ENCODE data around the gene CALCOCO2.
A peak's percentile ranks its signal among the peaks of the same experiment; 100 is the strongest.
"Not testable (repeated sequence)": the region's sequence is repeated elsewhere in the genome, so short reads cannot be mapped to it uniquely, and the experiment has no call there.

CALCOCO2 gene

GRCh38 chr17:48830840-48831548, at the start of gene CALCOCO2:
Gene CALCOCO2 (plus strand): TSS chr17:48831035. CDS start chr17:48841708, 10,673 bp downstream.
- DNase-seq (ENCODE audit: low read depth in 3 of 3) = peak; percentile 58 to 88 (median 75)

GRCh38 chr17:48787828-48788227, 43.0 kb upstream of the CALCOCO2 start:
- no peak for DNase-seq (ENCODE audit: low read depth in 3 of 3)

- DNase-seq (ENCODE audit: low read depth in 3 of 3) = no peak
Measured at GRCh38 chr17:48790607-48791127, 40.2 kb upstream of the CALCOCO2 start.

- DNase-seq (ENCODE audit: low read depth in 3 of 3) = peak in 2 of 3 experiments; percentile 6 to 21
Measured at GRCh38 chr17:48791128-48792032, 39.5 kb upstream of the CALCOCO2 start.

GRCh38 chr17:48792033-48792798, 38.6 kb upstream of the CALCOCO2 start:
- DNase-seq (ENCODE audit: low read depth in 3 of 3) = no peak

- no peak for DNase-seq (ENCODE audit: low read depth in 3 of 3)
Measured at GRCh38 chr17:48795444-48796162, 35.2 kb upstream of the CALCOCO2 start.

- DNase-seq (ENCODE audit: low read depth in 3 of 3) = not testable (repeated sequence)
Measured at GRCh38 chr17:48796163-48796522, 34.7 kb upstream of the CALCOCO2 start.

GRCh38 chr17:48799069-48799723, 31.6 kb upstream of the CALCOCO2 start:
- no peak for DNase-seq (ENCODE audit: low read depth in 3 of 3)

GRCh38 chr17:48800626-48801217, 30.1 kb upstream of the CALCOCO2 start:
- DNase-seq (ENCODE audit: low read depth in 3 of 3) = no peak

- peak; percentile 38 to 68 (median 41) for DNase-seq (ENCODE audit: low read depth in 3 of 3)
Measured at GRCh38 chr17:48804936-48805411, 25.9 kb upstream of the CALCOCO2 start.

- no peak for DNase-seq (ENCODE audit: low read depth in 3 of 3)
Measured at GRCh38 chr17:48809182-48809581, 21.7 kb upstream of the CALCOCO2 start.

GRCh38 chr17:48812001-48812400, 18.8 kb upstream of the CALCOCO2 start:
- no peak for DNase-seq (ENCODE audit: low read depth in 3 of 3)

GRCh38 chr17:48814504-48814903, 16.3 kb upstream of the CALCOCO2 start:
- peak; percentile 31 to 50 (median 48) for DNase-seq (ENCODE audit: low read depth in 3 of 3)

GRCh38 chr17:48815311-48815710, 15.5 kb upstream of the CALCOCO2 start:
- no peak for DNase-seq (ENCODE audit: low read depth in 3 of 3)

GRCh38 chr17:48816438-48816773, 14.4 kb upstream of the CALCOCO2 start:
- DNase-seq (ENCODE audit: low read depth in 3 of 3) = no peak

GRCh38 chr17:48816774-48817590, 13.9 kb upstream of the CALCOCO2 start, which contains the start of gene TTLL6:
Gene TTLL6 (minus strand): TSS chr17:48817229. CDS start chr17:48817072, 157 bp downstream.
- peak; percentile 60 to 73 (median 63) for DNase-seq (ENCODE audit: low read depth in 3 of 3)

- DNase-seq (ENCODE audit: low read depth in 3 of 3) = no peak
Measured at GRCh38 chr17:48818361-48818841, 12.4 kb upstream of the CALCOCO2 start.

- no peak for DNase-seq (ENCODE audit: low read depth in 3 of 3)
Measured at GRCh38 chr17:48819466-48819865, 11.4 kb upstream of the CALCOCO2 start.

GRCh38 chr17:48820936-48821335, 9.9 kb upstream of the CALCOCO2 start:
- not testable (repeated sequence) for DNase-seq (ENCODE audit: low read depth in 3 of 3)

Measured in stimulated activated CD4-positive, alpha-beta T cell treated with anti-CD3 and anti-CD28 coated beads, TNF-alpha, amount 100 ng/mL, for 24 hours (primary cell).